ENCODE results near the gene TRIM32.

TRIM32 gene

GRCh38 chr9:116726602-116727001 lies 39.5 kb downstream of the TRIM32 start:
- Histone ChIP-seq H3K27me3 (ENCODE audit: insufficient read depth, low read length) (peaks cover 46% of the 10 kb centered on the region), H3K4me1 (ENCODE audit: control insufficient read depth, insufficient read depth, low read length, unreplicated experiment) (no peaks in the 10 kb centered on the region), H3K27ac (ENCODE audit: low read depth, low read length) (no peak overlapping the region), H3K79me2 (ENCODE audit: control insufficient read depth, insufficient read depth, low read length, unreplicated experiment) (no peaks in the 10 kb centered on the region), H3K36me3 (ENCODE audit: insufficient read depth, low read length) (no peaks in the 10 kb centered on the region), H3K4me3 (ENCODE audit: low read depth, low read length) (no peak overlapping the region), H2AFZ (ENCODE audit: low read length, unreplicated experiment) (no peak overlapping the region)

DNA sequence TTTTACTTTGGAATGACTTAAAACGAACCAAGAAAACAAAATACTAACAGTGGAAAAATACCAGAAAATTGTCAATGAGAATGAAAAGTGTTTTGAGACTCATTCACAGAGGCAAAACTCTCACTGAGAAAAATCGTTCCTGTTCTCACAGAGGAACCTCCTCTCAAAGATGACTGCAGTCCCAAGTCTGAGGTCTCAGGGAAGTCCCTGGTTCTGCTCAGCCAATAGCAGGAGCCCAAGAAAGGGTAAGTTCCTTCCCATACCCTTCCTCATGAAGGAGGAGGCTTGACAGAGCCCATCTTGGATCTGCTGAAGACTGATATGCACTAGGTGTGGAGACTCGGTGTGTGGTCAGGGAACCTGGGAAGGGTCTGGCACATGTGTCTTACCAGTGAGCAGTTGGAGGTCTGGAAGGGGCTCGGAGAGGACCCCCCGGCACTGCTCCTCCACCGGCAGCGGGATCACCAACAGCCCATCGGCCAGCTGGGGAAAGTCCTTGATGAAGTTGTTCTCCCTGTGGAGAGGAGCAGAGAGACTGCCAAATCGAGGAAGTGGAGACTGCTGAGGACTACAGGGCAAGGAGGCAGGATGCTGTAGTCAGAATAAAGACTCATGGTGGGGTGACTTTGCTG lies 46.0 kb downstream of the TRIM32 start:
- Histone ChIP-seq H3K36me3 (ENCODE audit: insufficient read depth, low read length) (no peaks in the 10 kb centered on the region), H3K79me2 (ENCODE audit: control insufficient read depth, insufficient read depth, low read length, unreplicated experiment) (no peaks in the 10 kb centered on the region), H3K4me1 (ENCODE audit: control insufficient read depth, insufficient read depth, low read length, unreplicated experiment) (no peaks in the 10 kb centered on the region), H3K4me3 (ENCODE audit: low read depth, low read length) (no peak overlapping the region), H3K27ac (ENCODE audit: low read depth, low read length) (no peak overlapping the region), H3K27me3 (ENCODE audit: insufficient read depth, low read length) (peaks cover 42% of the 10 kb centered on the region), H2AFZ (ENCODE audit: low read length, unreplicated experiment) (no peak overlapping the region)

DNA sequence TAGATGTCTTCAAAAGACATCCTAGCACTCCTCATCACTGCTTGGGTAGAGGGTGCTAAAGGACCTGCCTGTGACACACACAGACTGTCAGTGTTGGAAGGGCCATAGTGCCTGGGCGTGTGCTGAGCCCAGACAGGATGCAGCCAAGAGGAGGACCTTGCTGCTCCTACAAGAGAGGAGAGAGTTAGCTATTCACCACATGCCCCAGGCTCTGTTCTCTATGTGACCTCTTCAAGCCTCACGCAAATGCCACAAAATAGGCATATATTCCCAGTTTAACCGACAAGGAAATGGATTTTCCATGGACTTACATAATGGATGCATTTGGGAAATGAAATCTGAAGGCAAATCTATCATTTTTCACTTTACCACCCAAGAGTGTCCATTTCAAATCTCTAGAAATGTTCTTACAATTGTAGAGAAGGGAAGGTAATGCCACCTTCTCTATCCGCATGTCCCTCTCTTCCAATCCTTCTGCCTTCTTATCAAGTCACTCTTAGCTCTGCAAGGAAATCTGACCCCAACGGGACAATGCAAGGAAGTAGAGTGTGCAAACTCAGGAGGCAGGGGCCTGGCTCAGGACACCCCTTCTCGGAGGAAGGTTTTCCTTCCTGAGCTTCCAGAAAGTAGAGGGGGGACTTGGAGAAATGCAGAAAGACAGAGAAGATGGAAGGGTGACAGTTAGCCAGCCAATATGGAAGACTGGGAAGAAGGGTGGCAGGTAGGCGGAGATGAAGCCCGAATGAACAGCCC lies 49.5 kb downstream of the TRIM32 start:
- H3K27ac ChIP-seq (ENCODE audit: low read depth, low read length) = no peak overlapping the region
- H2AFZ ChIP-seq (ENCODE audit: low read length, unreplicated experiment) = no peak overlapping the region
- no peaks in the 10 kb centered on the region for H3K36me3 ChIP-seq (ENCODE audit: insufficient read depth, low read length)
- H3K4me3 ChIP-seq (ENCODE audit: low read depth, low read length) = no peak overlapping the region
- no peaks in the 10 kb centered on the region for H3K79me2 ChIP-seq (ENCODE audit: control insufficient read depth, insufficient read depth, low read length, unreplicated experiment)
- H3K27me3 ChIP-seq (ENCODE audit: insufficient read depth, low read length) = peaks cover 31% of the 10 kb centered on the region
- no peaks in the 10 kb centered on the region for H3K4me1 ChIP-seq (ENCODE audit: control insufficient read depth, insufficient read depth, low read length, unreplicated experiment)

GRCh38 chr9:116737152-116737546 lies 50.0 kb downstream of the TRIM32 start:
- Histone ChIP-seq H2AFZ (ENCODE audit: low read length, unreplicated experiment) (no peak overlapping the region), H3K4me3 (ENCODE audit: low read depth, low read length) (no peak overlapping the region), H3K36me3 (ENCODE audit: insufficient read depth, low read length) (no peaks in the 10 kb centered on the region), H3K27ac (ENCODE audit: low read depth, low read length) (no peak overlapping the region), H3K79me2 (ENCODE audit: control insufficient read depth, insufficient read depth, low read length, unreplicated experiment) (no peaks in the 10 kb centered on the region), H3K4me1 (ENCODE audit: control insufficient read depth, insufficient read depth, low read length, unreplicated experiment) (no peaks in the 10 kb centered on the region), H3K27me3 (ENCODE audit: insufficient read depth, low read length) (peaks cover 25% of the 10 kb centered on the region)

- Histone ChIP-seq H3K27me3 (ENCODE audit: insufficient read depth, low read length) (peaks cover 22% of the 10 kb centered on the region), H3K79me2 (ENCODE audit: control insufficient read depth, insufficient read depth, low read length, unreplicated experiment) (no peaks in the 10 kb centered on the region), H2AFZ (ENCODE audit: low read length, unreplicated experiment) (no peak overlapping the region), H3K4me3 (ENCODE audit: low read depth, low read length) (no peak overlapping the region), H3K27ac (ENCODE audit: low read depth, low read length) (no peak overlapping the region), H3K36me3 (ENCODE audit: insufficient read depth, low read length) (no peaks in the 10 kb centered on the region), H3K4me1 (ENCODE audit: control insufficient read depth, insufficient read depth, low read length, unreplicated experiment) (no peaks in the 10 kb centered on the region)
These were observed 54.1 kb downstream of the TRIM32 start for GRCh38 chr9:116741086-116741740.

DNA sequence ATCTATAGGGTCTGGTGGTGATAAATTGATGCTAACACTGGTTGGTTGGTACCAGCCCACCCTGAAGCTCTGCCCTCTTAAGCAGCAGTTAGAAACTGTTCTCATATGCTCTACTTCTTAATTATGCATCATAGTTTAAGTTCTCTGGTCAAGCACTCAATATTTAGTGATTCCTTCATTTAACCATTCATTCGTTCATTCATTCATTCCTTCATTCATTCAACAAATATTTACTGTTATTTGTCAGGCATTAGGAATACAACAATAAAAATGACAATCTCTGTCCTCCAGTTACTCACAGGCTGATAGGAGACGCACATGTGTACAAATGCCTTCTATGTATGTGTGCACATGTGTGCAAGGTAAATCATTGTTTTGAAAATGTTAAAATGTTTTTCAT lies 54.6 kb downstream of the TRIM32 start:
- Histone ChIP-seq H3K36me3 (ENCODE audit: insufficient read depth, low read length) (no peaks in the 10 kb centered on the region), H3K4me1 (ENCODE audit: control insufficient read depth, insufficient read depth, low read length, unreplicated experiment) (no peaks in the 10 kb centered on the region), H3K79me2 (ENCODE audit: control insufficient read depth, insufficient read depth, low read length, unreplicated experiment) (no peaks in the 10 kb centered on the region), H3K27me3 (ENCODE audit: insufficient read depth, low read length) (peaks cover 22% of the 10 kb centered on the region), H3K27ac (ENCODE audit: low read depth, low read length) (no peak overlapping the region), H2AFZ (ENCODE audit: low read length, unreplicated experiment) (no peak overlapping the region), H3K4me3 (ENCODE audit: low read depth, low read length) (no peak overlapping the region)

GRCh38 chr9:116749176-116749575 lies 62.1 kb downstream of the TRIM32 start:
- Histone ChIP-seq H3K27me3 (ENCODE audit: insufficient read depth, low read length) (peaks cover 55% of the 10 kb centered on the region), H2AFZ (ENCODE audit: low read length, unreplicated experiment) (no peak overlapping the region), H3K4me1 (ENCODE audit: control insufficient read depth, insufficient read depth, low read length, unreplicated experiment) (no peaks in the 10 kb centered on the region), H3K4me3 (ENCODE audit: low read depth, low read length) (no peak overlapping the region), H3K79me2 (ENCODE audit: control insufficient read depth, insufficient read depth, low read length, unreplicated experiment) (no peaks in the 10 kb centered on the region), H3K27ac (ENCODE audit: low read depth, low read length) (no peak overlapping the region), H3K36me3 (ENCODE audit: insufficient read depth, low read length) (no peaks in the 10 kb centered on the region)

DNA sequence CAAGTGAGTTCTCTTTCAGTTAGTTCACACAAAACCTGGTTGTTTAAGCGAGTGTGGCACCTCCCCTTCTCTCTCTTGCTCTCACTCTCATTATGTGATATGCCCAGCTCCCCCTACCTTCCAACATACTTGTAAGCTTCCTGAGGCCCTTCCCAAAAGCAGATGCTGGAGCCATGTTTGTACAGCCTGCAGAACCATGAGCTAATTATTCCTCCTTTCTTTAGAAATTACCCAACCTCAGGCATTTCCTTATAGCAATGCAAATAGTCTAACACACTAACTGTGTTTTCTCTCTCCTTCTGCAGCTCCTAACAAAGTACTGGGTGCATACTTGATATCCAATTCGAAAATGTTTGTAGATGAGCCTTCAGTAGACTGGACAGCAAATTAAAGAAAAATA lies 62.7 kb downstream of the TRIM32 start:
- Histone ChIP-seq H3K4me3 (ENCODE audit: low read depth, low read length) (no peak overlapping the region), H3K27ac (ENCODE audit: low read depth, low read length) (no peak overlapping the region), H3K27me3 (ENCODE audit: insufficient read depth, low read length) (peaks cover 49% of the 10 kb centered on the region), H2AFZ (ENCODE audit: low read length, unreplicated experiment) (no peak overlapping the region), H3K79me2 (ENCODE audit: control insufficient read depth, insufficient read depth, low read length, unreplicated experiment) (no peaks in the 10 kb centered on the region), H3K4me1 (ENCODE audit: control insufficient read depth, insufficient read depth, low read length, unreplicated experiment) (no peaks in the 10 kb centered on the region), H3K36me3 (ENCODE audit: insufficient read depth, low read length) (no peaks in the 10 kb centered on the region)

GRCh38 chr9:116750510-116750909 lies 63.4 kb downstream of the TRIM32 start:
- Histone ChIP-seq H3K27ac (ENCODE audit: low read depth, low read length) (no peak overlapping the region), H3K36me3 (ENCODE audit: insufficient read depth, low read length) (no peaks in the 10 kb centered on the region), H3K27me3 (ENCODE audit: insufficient read depth, low read length) (peaks cover 42% of the 10 kb centered on the region), H3K4me3 (ENCODE audit: low read depth, low read length) (no peak overlapping the region), H3K4me1 (ENCODE audit: control insufficient read depth, insufficient read depth, low read length, unreplicated experiment) (no peaks in the 10 kb centered on the region), H2AFZ (ENCODE audit: low read length, unreplicated experiment) (no peak overlapping the region), H3K79me2 (ENCODE audit: control insufficient read depth, insufficient read depth, low read length, unreplicated experiment) (no peaks in the 10 kb centered on the region)
